HG03439 (cell line): ENCODE data around the gene DYNLT2B.
A peak's percentile ranks its signal among the peaks of the same experiment; 100 is the strongest.
"Not testable (repeated sequence)": the region's sequence is repeated elsewhere in the genome, so short reads cannot be mapped to it uniquely, and the experiment has no call there.

Source experiments
- ATAC-seq: cut with Tn5 transposase; IDR thresholded peaks from one replicate; pipeline ENCODE4 v1.9.1; 2021; ENCODE audit warnings: mild to moderate bottlenecking, moderate library complexity; ENCODE audit not compliant: unreplicated experiment

Gene DYNLT2B

DNA sequence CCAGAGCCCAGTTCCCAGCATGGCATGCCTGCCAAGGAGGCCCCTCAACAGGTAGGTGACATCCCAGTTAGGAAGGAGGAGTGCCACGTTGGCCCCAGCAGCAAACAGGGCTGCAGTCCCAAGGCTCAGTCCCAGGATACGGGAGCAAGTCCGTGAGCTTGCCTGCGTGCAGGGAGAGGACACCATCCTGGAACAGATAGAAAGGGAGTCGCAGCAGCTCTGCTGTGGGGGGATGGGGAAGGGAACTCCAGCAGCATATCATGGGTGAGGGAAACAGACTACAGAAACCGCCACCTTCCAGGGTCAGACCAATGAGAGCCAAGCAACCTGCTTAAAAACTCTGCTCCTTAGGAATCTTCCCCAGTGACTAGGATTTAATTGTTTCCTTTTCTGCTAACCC is 9.4 kb upstream of the DYNLT2B start:
- ATAC-seq: no peak

DNA sequence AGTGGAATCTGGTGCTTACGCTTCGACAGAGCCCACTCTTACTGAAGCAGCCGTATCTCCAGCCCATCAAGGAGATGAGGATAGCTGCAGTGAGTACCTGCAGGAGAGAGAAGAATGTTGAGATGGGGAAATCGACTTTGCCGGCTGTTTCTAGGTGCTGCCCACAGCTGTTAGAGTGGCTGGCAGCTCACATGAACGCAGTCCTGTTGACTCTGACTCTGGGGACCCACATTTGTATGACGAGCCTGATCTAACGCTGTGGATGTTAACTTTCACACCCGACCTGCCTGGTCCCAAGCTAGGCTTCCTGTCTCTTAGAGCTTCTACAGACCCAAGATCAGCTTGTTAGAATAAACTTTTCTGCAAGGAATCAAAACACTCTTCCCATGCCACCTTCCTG is 8.9 kb upstream of the DYNLT2B start:
- no peak for ATAC-seq

DNA sequence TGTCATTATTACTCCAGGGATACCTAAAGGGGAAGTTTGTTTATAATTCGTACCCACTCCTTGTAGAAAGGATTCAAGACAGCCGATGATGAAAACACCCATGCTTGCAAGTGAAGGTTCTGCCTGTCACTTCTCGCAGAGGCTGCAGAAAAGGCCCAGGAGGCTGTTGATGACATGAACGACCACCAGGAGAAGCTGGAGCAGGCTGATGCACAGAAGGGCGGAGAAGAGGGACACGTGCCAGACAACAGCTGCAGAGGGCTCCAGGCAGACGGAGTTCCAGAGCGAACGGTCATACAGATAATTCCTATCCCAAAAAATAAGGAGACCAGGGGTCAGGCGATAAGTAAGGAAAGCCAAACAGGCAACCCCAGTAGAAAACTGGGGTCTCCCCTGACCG is 5.7 kb upstream of the DYNLT2B start:
- no peak for ATAC-seq

DNA sequence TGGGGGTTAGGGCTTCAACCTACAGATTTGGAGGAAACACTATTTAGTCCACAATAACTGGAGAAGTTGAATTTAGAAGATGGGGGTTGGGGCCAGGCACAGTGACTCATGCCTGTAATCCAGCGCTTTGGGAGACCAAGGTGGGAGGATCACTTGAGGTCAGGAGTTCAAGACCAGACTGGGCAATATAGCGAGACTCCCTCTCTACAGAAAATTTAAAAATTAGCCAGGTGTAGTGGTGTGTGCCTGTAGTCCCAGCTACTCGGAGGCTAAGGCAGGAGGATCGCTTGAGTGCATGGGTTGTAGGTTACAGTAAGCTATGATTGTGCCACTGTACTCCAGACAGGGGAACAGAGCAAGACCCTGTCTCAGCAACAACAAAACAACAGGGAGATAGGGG is 5.0 kb upstream of the DYNLT2B start:
- ATAC-seq: no peak

DNA sequence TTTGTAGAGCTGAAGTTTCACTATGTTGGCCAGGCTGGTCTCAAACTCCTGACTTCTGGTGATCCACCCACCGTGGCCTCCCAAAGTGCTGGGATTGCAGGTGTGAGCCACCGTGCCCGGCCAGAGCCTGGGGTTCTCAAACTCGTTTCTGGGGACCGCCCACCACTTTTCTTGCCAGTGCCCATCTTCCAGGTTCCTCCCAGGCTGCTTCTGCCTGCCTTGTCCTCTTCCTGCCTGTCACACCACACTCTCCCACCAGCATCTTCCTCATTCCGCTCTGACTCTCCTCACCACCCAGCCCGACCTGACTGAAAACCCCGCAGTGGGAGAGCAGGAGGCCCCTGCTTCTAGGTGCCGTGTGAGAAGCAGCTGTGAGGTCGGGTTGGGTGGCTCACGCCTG is 3.1 kb upstream of the DYNLT2B start:
- no peak for ATAC-seq

DNA sequence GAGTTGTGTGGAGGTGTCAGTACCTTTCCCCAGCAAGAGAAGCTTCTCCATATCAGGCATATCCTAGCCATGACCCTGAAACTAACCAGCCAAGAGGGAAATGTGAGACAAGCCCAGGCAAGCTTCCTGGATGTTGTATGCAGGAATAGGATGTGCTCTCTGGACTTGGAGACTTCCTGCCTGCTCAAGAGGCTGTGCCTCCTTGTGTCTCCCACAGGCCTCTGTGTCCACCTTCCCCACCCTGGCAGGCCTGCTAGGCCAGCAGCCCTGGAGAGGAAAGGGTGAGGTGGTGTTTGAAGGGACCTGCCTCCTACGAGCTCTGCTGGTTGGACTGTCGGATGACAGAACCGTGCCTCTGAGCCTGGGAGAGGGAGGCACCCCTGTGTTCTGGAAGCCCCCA is 2.1 kb upstream of the DYNLT2B start:
- ATAC-seq: no peak

DNA sequence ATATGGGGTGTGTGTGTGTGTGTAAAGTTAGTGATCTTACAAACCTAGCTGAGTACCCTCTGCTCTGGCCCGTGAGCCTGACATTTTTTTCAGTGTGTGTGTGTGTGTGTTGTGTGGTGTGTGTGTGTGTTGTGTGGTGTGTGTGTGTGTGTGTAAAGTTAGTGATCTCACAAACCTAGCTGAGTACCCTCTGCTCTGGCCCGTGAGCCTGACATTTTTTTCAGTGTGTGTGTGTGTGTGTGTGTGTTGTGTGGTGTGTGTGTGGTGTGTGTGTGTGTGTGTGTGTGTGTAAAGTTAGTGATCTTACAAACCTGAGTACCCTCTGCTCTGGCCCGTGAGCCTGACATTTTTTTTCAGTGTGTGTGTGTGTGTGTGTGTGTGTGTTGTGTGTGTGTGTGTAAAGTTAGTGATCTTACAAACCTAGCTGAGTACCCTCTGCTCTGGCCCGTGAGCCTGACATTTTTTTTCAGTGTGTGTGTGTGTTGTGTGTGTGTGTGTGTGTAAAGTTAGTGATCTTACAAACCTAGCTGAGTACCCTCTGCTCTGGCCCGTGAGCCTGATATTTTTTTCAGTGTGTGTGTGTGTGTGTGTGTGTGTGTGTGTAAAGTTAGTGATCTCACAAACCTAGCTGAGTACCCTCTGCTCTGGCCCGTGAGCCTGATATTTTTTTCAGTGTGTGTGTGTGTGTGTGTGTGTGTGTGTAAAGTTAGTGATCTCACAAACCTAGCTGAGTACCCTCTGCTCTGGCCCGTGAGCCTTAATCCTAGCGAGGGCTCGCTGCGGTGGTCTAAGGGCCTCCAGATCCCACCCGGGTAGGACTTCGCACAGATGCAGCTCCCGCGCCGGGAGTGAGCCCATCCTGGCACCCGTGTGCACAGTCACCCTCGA is 997 bp downstream of the DYNLT2B start:
- not testable (repeated sequence) for ATAC-seq

DNA sequence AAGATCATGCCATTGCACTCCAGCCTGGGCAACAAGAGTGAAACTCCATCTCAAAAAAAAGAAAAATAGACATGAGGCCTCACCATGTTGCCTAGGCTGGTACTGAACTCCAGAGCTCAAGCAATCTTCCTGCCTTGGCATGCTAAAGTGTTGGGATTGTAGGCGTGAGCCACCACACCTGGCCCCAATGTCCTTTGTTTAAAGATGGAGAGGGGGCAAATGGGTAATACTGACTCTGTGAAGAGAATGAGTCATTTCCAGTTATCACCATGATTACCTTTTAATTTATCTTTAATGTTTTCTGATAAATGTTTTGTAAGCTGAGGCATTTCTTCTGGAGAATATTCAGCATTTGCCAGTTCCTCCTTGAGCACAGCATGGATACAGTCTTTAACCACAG is 2.2 kb downstream of the DYNLT2B start:
- ATAC-seq: no peak

DNA sequence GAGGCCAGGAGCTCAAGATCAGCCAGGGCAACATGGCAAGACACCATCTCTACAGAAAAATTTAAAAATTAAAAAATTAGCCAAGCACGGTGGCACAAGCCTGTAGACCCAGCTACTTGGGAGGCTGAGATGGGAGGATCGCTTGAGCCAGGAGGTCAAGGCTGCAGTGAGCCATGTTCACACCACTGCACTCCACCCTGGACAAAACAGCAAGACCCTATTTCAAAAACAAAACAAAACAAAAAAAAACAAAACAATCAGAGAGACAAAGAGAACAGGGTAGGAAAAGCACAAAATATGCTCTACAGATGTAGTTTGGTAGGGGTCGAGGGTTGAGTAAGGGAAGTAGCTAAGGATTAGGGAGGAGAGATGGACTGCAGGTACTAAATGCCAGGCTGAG is 3.4 kb downstream of the DYNLT2B start:
- ATAC-seq: no peak

DNA sequence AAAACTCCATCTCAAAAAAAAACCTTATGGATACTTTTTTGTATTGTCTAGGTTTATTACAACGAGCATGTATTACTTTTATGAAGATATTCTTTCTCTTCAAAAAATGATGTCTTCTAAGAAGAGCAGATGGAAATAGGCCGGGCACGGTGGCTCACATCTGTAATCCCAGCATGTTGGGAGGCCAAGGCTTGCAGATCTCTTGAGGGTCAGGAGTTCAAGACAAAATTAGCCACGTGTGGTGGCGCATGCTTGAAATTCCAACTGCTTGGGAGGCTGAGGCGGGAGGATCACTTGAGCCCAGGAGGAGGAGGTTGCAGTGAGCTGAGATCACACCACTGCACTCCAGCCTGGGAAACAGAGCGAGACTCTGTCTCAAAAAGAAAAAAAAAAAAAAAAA is 4.0 kb downstream of the DYNLT2B start:
- ATAC-seq: not testable (repeated sequence)

DNA sequence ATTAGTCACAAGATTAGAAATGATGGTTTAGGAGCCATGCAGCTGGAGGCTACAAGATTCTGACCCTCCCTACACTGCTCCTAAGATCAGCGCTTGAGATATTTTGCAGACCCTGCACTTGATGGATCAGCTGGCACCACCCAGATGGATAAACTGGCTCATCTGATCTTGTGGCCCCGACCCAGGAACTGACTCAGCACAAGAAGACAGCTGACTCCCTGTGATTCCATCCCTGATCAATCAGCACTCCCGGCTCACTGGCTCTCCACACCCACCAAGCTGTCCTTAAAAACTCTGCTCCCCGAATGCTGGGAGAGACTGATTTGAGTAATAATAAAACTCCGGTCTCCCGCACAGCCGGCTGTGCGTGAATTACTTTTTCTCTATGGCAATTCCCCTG is 15.1 kb downstream of the DYNLT2B start:
- ATAC-seq: not testable (repeated sequence)

DNA sequence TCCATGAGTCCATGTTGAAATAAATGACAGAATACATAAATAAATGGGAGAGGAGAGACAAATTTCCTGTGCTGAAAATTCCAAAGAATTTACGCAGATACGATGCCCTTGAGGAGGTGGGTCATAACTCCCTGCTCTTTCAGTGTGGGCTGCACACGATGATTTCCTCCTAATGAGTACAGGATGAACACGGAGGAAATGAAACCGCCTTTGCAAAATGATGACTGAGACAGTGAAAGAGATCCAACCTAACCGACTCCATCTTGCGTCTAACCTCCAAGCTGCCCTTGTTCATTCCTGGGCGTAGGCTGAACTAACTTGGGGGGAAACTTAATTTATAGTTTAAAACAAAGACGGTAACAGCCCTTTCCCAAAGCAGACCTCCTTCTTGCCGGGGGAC is 15.5 kb downstream of the DYNLT2B start:
- not testable (repeated sequence) for ATAC-seq

DNA sequence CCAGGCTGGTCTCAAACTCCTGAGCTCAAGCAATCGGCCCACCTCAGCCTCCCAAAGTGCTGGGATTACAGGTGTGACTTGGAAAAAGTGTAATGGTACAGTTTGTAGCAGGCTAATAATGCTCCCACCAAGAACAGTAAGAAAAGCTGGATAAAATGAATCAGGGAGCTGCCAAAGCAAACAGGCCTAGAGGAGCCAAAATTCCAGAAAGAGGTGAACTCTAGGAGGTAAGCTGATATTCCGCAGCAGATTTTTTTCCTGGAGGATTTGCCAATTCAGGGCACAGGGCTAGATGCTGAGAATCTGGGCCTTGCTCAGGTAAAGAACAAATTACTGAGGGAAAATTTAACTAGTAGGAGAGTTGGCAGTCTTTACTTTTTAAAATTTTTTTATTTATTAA is 19.5 kb downstream of the DYNLT2B start:
- ATAC-seq: no peak

DNA sequence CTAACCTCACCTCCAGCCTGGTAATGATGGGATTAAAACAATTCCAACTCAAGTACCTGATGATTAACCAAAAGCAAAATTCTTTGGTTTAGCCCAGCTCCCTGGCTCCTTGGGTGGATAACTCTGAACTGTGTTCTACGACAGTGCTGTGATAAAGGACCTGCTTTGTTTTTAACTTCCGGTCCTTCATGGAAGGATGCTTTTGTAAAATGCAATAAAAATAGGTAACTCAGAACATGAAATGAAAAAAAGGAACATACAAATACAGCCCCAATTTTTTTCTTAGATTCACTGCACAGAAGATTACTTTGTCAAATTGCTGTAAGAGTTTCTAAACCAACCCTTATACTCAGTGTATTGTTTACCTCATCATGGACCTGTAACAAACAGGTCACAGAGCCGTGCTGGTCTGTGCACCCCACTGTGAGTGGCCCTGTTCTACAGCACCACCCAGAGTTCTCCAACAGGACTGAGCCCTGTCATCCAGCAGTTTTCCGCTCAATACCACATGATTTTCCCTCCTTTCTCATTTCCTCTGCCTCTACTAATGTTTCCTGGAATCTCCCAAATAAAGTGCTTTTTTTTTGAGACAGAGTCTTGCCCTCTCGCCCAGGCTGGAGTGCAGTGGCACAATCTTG is 25.6 kb downstream of the DYNLT2B start:
- no peak for ATAC-seq

DNA sequence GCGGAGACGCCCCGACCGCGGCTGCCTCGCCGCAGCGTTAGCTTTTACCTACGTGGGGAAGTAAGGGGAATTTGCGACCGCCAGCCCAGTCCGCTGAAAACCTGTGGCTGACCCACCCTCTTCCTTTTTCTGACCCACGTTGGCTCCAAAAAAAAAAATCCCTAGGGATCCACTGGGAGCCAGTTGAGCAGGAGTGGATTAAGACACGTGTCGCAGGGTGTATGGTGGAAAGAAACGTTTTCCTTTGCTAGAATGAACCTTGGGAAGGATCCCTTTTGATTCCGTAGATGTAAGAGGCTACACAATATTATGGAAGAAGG is 29.9 kb downstream of the DYNLT2B start:
- no peak for ATAC-seq

DNA sequence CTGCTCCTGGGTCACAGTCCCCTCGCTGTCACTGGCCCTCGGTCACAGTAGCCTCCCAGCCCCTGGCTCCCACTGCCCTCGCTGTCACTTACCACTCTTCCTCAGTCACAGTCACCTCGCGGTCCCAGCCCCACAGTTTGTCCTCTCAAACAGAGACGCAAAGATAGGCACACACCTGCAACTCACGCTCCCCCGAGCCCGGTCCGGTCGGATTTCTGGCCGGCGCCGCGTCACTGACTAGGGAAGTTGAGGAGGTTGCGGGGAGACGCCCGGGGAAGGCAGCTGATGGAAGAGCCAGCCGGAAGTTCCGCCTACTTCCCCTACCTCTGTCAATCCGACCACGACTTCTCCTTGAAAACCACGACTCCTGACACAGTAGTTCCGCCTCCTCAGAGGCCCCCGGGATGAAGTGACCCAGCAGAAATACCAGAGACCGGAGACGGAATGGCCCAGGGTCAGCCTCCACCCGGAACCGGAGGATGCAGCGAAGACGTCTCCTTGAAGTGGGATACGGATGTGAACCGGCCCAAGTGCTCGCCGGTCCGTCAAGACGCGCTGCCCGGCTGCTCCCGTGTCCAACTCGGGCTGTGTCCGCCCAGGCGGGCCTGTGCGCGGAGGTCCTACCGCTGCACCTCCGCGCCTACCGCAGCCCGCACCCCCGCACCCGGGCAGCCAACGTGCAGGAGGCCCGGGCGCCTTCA is 30.4 kb downstream of the DYNLT2B start, which contains the start of gene PCYT1A:
Gene PCYT1A, minus strand, starts transcription at position 287 of the 701 bp plus-strand sequence. CDS start 17,195 bp downstream, outside the sequence.
- ATAC-seq: peak; percentile 72

DNA sequence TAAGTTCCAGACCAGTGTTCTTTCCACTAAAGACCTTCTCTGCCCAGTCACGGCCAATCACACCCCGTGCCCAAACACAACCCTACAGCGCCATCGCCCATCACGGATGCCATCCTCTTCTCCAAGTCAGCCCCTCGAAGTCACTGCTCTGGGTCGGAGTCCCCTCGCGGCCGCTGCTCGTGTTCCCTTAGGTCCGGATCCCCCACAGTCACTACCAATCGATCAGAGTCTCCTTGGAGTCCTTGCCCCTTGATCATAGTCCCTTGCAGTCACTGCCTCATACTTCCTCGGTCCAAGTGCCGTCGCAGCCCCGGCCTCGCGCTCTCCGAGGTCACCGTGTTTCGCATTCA is 31.0 kb downstream of the DYNLT2B start:
- peak; percentile 16 for ATAC-seq

DNA sequence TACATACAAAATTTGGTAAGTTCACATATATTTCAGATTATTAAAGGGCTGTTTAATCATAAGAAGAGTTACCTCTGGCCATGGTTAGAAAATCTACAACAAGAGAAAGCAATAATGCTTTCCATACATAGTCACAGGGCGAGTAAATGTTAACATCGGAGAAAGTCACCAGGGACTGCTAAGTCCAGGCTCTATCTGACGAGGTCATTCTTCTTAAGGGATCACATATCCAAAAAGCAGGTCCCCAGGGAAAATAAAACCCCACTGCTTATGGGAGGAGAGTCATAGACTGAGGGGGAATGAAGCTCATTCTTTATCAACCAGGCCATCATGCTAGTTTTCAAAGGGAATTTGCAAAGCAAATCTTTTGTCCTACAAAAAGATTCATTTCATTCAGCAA is 33.6 kb downstream of the DYNLT2B start:
- ATAC-seq: no peak

DNA sequence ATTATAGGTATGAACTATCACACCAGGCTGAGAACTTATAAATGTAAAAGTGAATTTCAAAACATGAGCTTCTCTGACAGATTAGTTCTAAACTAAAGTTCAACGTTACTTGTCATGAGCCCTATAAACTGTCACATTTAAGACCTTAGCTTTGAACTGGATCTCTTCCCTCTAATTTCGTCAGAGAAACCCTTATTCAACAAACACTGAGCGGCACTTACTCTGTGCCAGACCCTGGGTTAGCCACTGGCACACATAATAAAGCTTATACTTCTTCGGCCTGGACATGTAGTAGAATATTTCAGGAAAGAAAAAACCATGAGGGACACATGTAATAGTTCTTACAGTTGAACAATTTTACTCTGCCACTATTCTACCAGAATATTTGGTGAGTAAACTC is 36.1 kb downstream of the DYNLT2B start:
- ATAC-seq: no peak

DNA sequence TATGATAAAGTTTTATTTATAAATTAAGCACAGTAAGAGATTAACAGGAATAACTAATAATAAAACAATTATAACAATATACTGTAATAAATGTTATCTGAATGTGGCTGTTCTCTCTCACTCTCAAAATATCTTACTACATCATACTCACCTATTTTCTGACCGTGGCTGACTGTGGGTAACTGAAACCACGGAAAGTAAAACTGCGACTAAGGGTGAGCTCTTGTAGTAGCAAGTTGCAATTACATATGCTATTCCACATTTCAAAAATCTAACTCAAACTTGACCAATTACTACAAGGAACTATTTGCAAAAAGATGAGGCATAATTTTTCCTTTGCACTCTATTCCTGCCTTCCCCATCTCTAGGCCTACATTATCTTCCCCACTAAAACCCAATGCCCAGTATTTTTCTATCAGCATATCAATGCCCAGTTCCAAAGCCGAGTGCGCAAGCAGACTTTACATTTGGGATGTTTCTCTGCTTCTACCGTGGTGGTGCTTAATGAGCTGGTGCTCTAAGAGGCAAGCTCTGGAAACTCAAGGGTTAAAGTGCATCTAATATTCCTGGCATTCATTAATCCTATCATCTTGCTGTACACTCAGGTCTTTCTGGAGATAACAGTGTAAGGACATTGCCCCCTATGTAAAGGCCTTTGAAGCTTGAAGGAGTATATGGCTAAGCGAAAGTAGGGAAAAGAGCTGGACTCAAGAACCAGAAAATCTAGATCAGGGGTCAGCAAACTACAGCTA is 37.2 kb downstream of the DYNLT2B start:
- peak; percentile 47 for ATAC-seq

DNA sequence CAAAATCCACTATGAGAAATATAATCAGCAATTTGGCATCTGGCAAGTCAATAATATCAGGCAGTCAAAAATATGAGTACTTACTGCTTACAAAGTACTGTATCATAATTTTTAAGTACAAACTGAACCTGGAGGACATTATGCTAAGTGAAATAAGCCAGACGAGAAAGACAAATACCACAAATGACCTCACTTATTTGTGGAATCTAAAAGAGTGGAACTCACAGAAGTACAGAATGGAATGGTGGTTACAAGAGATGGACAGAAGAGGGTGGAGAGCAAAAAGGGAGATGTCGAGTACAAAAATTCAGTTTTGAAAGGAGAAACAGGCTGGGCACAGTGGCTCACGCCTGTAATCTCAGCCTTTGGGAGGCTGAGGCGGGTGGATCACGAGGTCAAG is 42.9 kb downstream of the DYNLT2B start:
- no peak for ATAC-seq
